H1 (cell line): ENCODE measurements around the gene RYK. TPM values are rescaled to one million over a fixed set of nuclear protein-coding genes. Genes with fewer than 3 reads are reported as not detected.

Source experiments
- CTCF ChIA-PET: fragments of 300-600 bp; sonication (Branson Sonifier 250); formaldehyde crosslinking; loops from one replicate; lab custom pipeline; 2021; ENCODE audit not compliant: partially characterized antibody; lab: Charles Lee
- POLR2A ChIA-PET: fragments of 300-600 bp; sonication (Branson Sonifier 250); formaldehyde crosslinking; loops from one replicate; lab custom pipeline; 2021; ENCODE audit warnings: inconsistent platforms; ENCODE audit not compliant: partially characterized antibody; lab: Charles Lee
- DNase-seq, 2 experiments: peaks; one replicate each; pipeline versions ENCODE4 v3.0.0 to v3.0.0-alpha.2; 2010 to 2022; ENCODE audit warnings: low spot score in 2 of 2, low read depth in 1 of 2, mixed read lengths in 1 of 2
- FAIRE-seq: peaks from 2 replicates; lab custom pipeline; 2011; peaks lifted over from hg19 to GRCh38; lab: Jason Lieb, UNC
- H2AFZ ChIP-seq: 2 replicates; pipeline ENCODE4 v1.8.1; 2012; ENCODE audit warnings: low read length, inconsistent platforms
- H2AK5ac ChIP-seq: 2 replicates; pipeline ENCODE4 v1.6.1; 2013; ENCODE audit warnings: low read depth, low read length
- H2BK120ac ChIP-seq: replicated peaks from 2 replicates; pipeline ENCODE3; 2013; ENCODE audit warnings: low read depth, low read length, inconsistent platforms
- H2BK12ac ChIP-seq: 2 replicates; pipeline ENCODE4 v1.6.1; 2013; ENCODE audit warnings: low read depth, low read length
- H2BK15ac ChIP-seq: 2 replicates; pipeline ENCODE4 v1.6.1; 2013; ENCODE audit warnings: low read length
- H2BK20ac ChIP-seq: 2 replicates; pipeline ENCODE4 v1.6.1; 2013; ENCODE audit warnings: low read length
- H2BK5ac ChIP-seq: 2 replicates; pipeline ENCODE4 v1.6.1; 2013; ENCODE audit warnings: low read depth, low read length
- H3K14ac ChIP-seq: 2 replicates; pipeline ENCODE4 v1.6.1; 2013; ENCODE audit warnings: inconsistent platforms; ENCODE audit not compliant: insufficient read length
- H3K18ac ChIP-seq: 2 replicates; pipeline ENCODE4 v1.6.1; 2013; ENCODE audit warnings: low read length; ENCODE audit errors: extremely low read depth
- H3K23ac ChIP-seq: 2 replicates; pipeline ENCODE4 v1.6.1; 2013; ENCODE audit warnings: inconsistent platforms; ENCODE audit not compliant: insufficient read length
- H3K23me2 ChIP-seq: 2 replicates; pipeline ENCODE4 v1.6.1; 2013; ENCODE audit warnings: low read depth, low read length
- H3K27ac ChIP-seq: 2 replicates; pipeline ENCODE4 v1.6.1; 2011; ENCODE audit warnings: low read depth, low read length, inconsistent platforms
- H3K27me3 ChIP-seq, 4 experiments: replicated peaks in 1 of 4; 1 replicate in 1 of 4; 2 replicates in 3 of 4; pipeline versions ENCODE4 v1.6.1 to v1.8.1; 2011 to 2013; ENCODE audit warnings: low read length in 3 of 4, mild to moderate bottlenecking in 3 of 4, inconsistent platforms in 2 of 4, mixed read lengths in 2 of 4, moderate library complexity in 1 of 4; ENCODE audit not compliant: control insufficient read depth in 3 of 4, insufficient read depth in 3 of 4; ENCODE audit errors: extremely low read depth in 1 of 4
- H3K36me3 ChIP-seq, 4 experiments: 2 replicates each; pipeline versions ENCODE4 v1.6.1 to v1.8.1; 2011 to 2013; ENCODE audit warnings: mild to moderate bottlenecking in 4 of 4, low read length in 3 of 4, moderate library complexity in 2 of 4, control low read depth in 1 of 4, inconsistent platforms in 1 of 4; ENCODE audit not compliant: insufficient read depth in 4 of 4, control insufficient read depth in 2 of 4
- H3K4ac ChIP-seq: replicated peaks from 2 replicates; pipeline ENCODE3; 2013; ENCODE audit warnings: low read length, low read depth, mixed read lengths, inconsistent platforms; ENCODE audit not compliant: insufficient read length
- H3K4me1 ChIP-seq, 4 experiments: replicated peaks in 1 of 4; 1 replicate in 1 of 4; 2 replicates in 3 of 4; pipeline versions ENCODE4 v1.6.1 to v1.8.1; 2011 to 2013; ENCODE audit warnings: low read length in 3 of 4, inconsistent platforms in 2 of 4, mixed read lengths in 1 of 4; ENCODE audit not compliant: insufficient read depth in 4 of 4, control insufficient read depth in 3 of 4
- H3K4me2 ChIP-seq, 2 experiments: 2 replicates each; pipeline versions ENCODE4 v1.6.1 to v1.8.1; 2011 to 2013; ENCODE audit warnings: low read depth in 2 of 2, low read length in 2 of 2, control low read depth in 1 of 2, inconsistent platforms in 1 of 2, mild to moderate bottlenecking in 1 of 2; ENCODE audit not compliant: insufficient read depth in 1 of 2
- H3K4me3 ChIP-seq, 4 experiments: fragments of 200-600, 300-600 bp in 1 of 4; sonication (generic), shearing (Covaris generic), sonication (Bioruptor Twin) in 1 of 4; 2 replicates each; pipeline versions ENCODE4 v1.5.1 to v1.8.1; 2011 to 2016; ENCODE audit warnings: low read length in 4 of 4, low read depth in 3 of 4, control low read depth in 2 of 4, inconsistent platforms in 2 of 4, mild to moderate bottlenecking in 2 of 4, mixed read lengths in 1 of 4, moderate library complexity in 1 of 4; ENCODE audit not compliant: insufficient read depth in 2 of 4; ENCODE audit errors: extremely low read depth in 1 of 4
- H3K56ac ChIP-seq: replicated peaks from 2 replicates; pipeline ENCODE3; 2013; ENCODE audit warnings: low read depth, mild to moderate bottlenecking, mixed read lengths, low read length, inconsistent platforms; ENCODE audit not compliant: insufficient read length
- H3K79me1 ChIP-seq: 2 replicates; pipeline ENCODE4 v1.6.1; 2013; ENCODE audit warnings: low read depth, low read length, control low read depth
- H3K79me2 ChIP-seq, 2 experiments: 2 replicates each; pipeline versions ENCODE4 v1.6.1 to v1.8.1; 2012 to 2013; ENCODE audit warnings: low read length in 2 of 2, mild to moderate bottlenecking in 2 of 2, inconsistent platforms in 1 of 2; ENCODE audit not compliant: insufficient read depth in 2 of 2, control insufficient read depth in 1 of 2
- H3K9ac ChIP-seq, 4 experiments: replicated peaks in 1 of 4; 1 replicate in 1 of 4; 2 replicates in 3 of 4; pipeline versions ENCODE4 v1.6.1 to v1.8.1; 2011 to 2013; ENCODE audit warnings: low read depth in 3 of 4, low read length in 3 of 4, control low read depth in 2 of 4, mild to moderate bottlenecking in 2 of 4, moderate library complexity in 2 of 4, inconsistent platforms in 1 of 4; ENCODE audit errors: extremely low read depth in 1 of 4
- H3K9me3 ChIP-seq, 2 experiments: 2 replicates each; pipeline versions ENCODE4 v1.6.1 to v1.8.1; 2012 to 2013; ENCODE audit warnings: mild to moderate bottlenecking in 2 of 2, moderate library complexity in 2 of 2, control low read depth in 1 of 2, inconsistent platforms in 1 of 2, low read depth in 1 of 2, low read length in 1 of 2, mixed read lengths in 1 of 2; ENCODE audit not compliant: insufficient read depth in 2 of 2
- H4K20me1 ChIP-seq, 2 experiments: replicated peaks in 1 of 2; 2 replicates each; pipeline versions ENCODE3 to v1.8.1; 2011 to 2013; ENCODE audit warnings: inconsistent platforms in 2 of 2, low read length in 2 of 2, mild to moderate bottlenecking in 1 of 2; ENCODE audit not compliant: insufficient read depth in 2 of 2, control insufficient read depth in 1 of 2
- H4K5ac ChIP-seq: 2 replicates; pipeline ENCODE4 v1.6.1; 2013; ENCODE audit warnings: low read length, low read depth, mixed read lengths, inconsistent platforms; ENCODE audit not compliant: insufficient read length
- H4K8ac ChIP-seq: 2 replicates; pipeline ENCODE4 v1.8.0; 2013; ENCODE audit warnings: mild to moderate bottlenecking, moderate library complexity, low read length, inconsistent platforms; ENCODE audit not compliant: insufficient read depth; ENCODE audit errors: extremely low read depth
- H4K91ac ChIP-seq: replicated peaks from 2 replicates; pipeline ENCODE3; 2013; ENCODE audit warnings: low read length, mixed read lengths, inconsistent platforms; ENCODE audit not compliant: insufficient read length
- BCL11A ChIP-seq, 2 experiments: IDR thresholded peaks; one replicate each; pipeline ENCODE4 v1.6.1; 2011; ENCODE audit warnings: low read depth in 2 of 2, low read length in 2 of 2, mild to moderate bottlenecking in 2 of 2
- JUND ChIP-seq: IDR thresholded peaks from 2 replicates; pipeline ENCODE4 v1.6.1; 2011; ENCODE audit warnings: mild to moderate bottlenecking, improper control_type of control experiment, low read length
- NRF1 ChIP-seq: IDR thresholded peaks from 2 replicates; pipeline ENCODE4 v1.6.1; 2011; ENCODE audit warnings: mild to moderate bottlenecking, low read depth, low read length, improper control_type of control experiment
- SAP30 ChIP-seq: fragments of 300-600 bp; sonication (generic); IDR thresholded peaks from 2 replicates; pipeline ENCODE4 v1.7.1; 2012; ENCODE audit warnings: low read length, moderate library complexity, mild to moderate bottlenecking, inconsistent platforms; ENCODE audit not compliant: insufficient read depth, insufficient replicate concordance
- SIN3A ChIP-seq, 2 experiments: IDR thresholded peaks in 1 of 2; conservative IDR thresholded peaks in 1 of 2; 2 replicates each; pipeline ENCODE4 v1.6.1; 2011 to 2012; ENCODE audit warnings: low read length in 2 of 2, improper control_type of control experiment in 1 of 2, low read depth in 1 of 2, mild to moderate bottlenecking in 1 of 2
- TAF1 ChIP-seq: IDR thresholded peaks from 2 replicates; pipeline ENCODE4 v1.6.1; 2011; ENCODE audit warnings: mild to moderate bottlenecking, low read depth, low read length
- TCF12 ChIP-seq: IDR thresholded peaks from 2 replicates; pipeline ENCODE4 v1.6.1; 2011; ENCODE audit warnings: low read depth, mild to moderate bottlenecking, low read length
- WGBS, 2 experiments: shearing (Covaris generic) in 1 of 2; methylation state at CpG; one replicate each; pipeline versions ENCODE4 v1.1.6 to v1.1.7; 2013 to 2015; ENCODE audit warnings: low lambda C conversion rate in 2 of 2, mixed read lengths in 2 of 2, inconsistent platforms in 1 of 2, low coverage in 1 of 2, missing lambda C conversion rate in 1 of 2; ENCODE audit not compliant: insufficient replicate concordance in 2 of 2, insufficient coverage in 1 of 2, insufficient read length in 1 of 2; ENCODE audit errors: extremely low coverage in 1 of 2, missing lambda C conversion rate in 1 of 2; 5-methylcytosine and 5-hydroxymethylcytosine counted together
- polyA plus RNA-seq, 7 experiments: library from polyadenylated mRNA; depleted of rRNA in 3 of 7; stranded (reverse) in 5 of 7; unstranded in 2 of 7; fragments of >200 nt in 5 of 7; fragments of 200-250 nt in 2 of 7; gene quantifications; 1 replicate in 5 of 7; 2 replicates in 1 of 7; 4 replicates in 1 of 7; pipeline versions ENCODE4 v1.2.1 to v1.2.3, GENCODE V29; 2011 to 2013; ENCODE audit warnings: missing spikeins in 2 of 7, mixed read lengths in 2 of 7
- total RNA-seq: library from RNA; stranded (reverse); fragmentation: NEBNext Ultra II Directional; extraction: Animal tissue kit (Norgen Biotek cat#: 25700); gene quantifications from 2 replicates; pipeline ENCODE4 v1.2.1, GENCODE V29; 2021
- TF ChIP-seq, protein P1 (sequence below): IDR thresholded peaks from 2 replicates; pipeline ENCODE4 v1.6.1; 2012; ENCODE audit warnings: inconsistent platforms
- TF ChIP-seq, protein P2 (sequence below): IDR thresholded peaks from 2 replicates; pipeline ENCODE4 v1.6.1; 2011; ENCODE audit warnings: low read length, improper control_type of control experiment

The RYK gene
- total and polyA plus RNA-seq, 2 of the 8 experiments (the other 6 are each of a cell fraction or from before 2014, with no cell fraction given): 30.5 to 63.8 TPM

DNA sequence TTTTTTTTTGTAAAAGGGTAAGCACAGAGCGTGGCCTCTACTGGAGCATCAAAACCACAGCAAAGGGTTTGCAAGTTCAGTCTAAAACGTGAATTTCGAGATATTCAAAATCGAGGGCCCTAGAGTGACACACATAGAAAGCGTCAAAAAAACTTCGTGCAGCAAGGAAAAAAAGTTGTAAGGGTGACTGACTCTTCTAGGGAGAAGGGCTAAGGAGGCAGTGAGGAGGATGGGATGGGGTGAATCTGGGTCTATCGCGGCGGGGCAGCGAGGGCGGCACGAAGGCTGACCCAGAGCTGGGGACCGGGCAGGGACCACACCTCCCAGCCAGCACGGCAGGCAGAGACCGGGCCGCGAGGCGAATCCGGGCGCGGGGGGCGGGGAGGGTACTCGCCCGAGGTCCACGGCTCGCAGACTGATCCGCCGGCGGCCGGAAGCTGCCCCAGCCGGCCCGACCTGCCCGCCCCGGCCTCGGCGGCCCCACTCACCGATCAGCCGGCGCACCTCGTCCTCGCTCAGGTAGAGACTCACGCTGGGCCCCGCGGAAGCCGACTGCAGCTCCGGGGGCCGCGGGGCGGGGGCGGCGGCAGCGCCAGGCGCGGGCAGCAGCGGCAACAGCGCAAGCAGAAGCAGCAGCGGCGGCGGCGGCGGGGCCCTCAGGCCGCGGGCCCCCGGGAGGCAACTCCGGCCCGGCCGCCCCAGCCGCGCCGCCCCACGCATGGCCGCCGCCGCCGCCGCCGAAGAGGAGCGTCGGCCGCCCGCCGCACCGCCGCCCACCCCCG is 533 bp downstream of the RYK start:
- peak overlapping the region; percentile 69; the same call in 1 of the 2 replicates for H3K27ac ChIP-seq
- no peak overlapping the region; the same call in 1 of the 2 replicates for H3K18ac ChIP-seq
- no peak overlapping the region for H2BK5ac ChIP-seq
- CTCF ChIA-PET: interaction anchor here (0.6 to 2.0 kb wide), 5 partner anchors 25 to 1315 kb away, joined by 3 to 6 read pairs (median 3); no protein-coding TSS in a partner anchor
- H2BK120ac ChIP-seq: no peak overlapping the region
- peak overlapping the region; percentile 91; the same call in 1 of the 2 replicates for H4K8ac ChIP-seq
- H4K91ac ChIP-seq: no peak overlapping the region
- H3K4me3 ChIP-seq: peak overlapping the region; percentile 75 to 87 (median 81)
- H3K4me1 ChIP-seq: peaks cover 5 to 26% (median 14%) of the 10 kb centered on the region in 4 experiments
- 0 out of 2 replicates have a peak overlapping the region, but pooled peaks have one; percentile 14 for H2BK12ac ChIP-seq
- H2AFZ ChIP-seq: no peak overlapping the region
- H2BK20ac ChIP-seq: no peak overlapping the region
- no peak overlapping the region for H3K23ac ChIP-seq
- no peak overlapping the region for H2AK5ac ChIP-seq
- no peaks in the 10 kb centered on the region for H3K27me3 ChIP-seq
- peak overlapping the region; percentile 81 to 89 for H3K4me2 ChIP-seq
- 1% methylated on average over 53 of the region's 85 CpGs; no CpG with 5 or more reads in 1 of the 2 experiments for WGBS, 2 experiments
- peak in 1 of 2 experiments; percentile 77 for DNase-seq
- no peak overlapping the region for H4K5ac ChIP-seq
- peaks cover 15 to 50% of the 10 kb centered on the region in 2 experiments for H3K79me2 ChIP-seq
- no peak overlapping the region for H3K4ac ChIP-seq
- no peak for FAIRE-seq
- peaks cover 2% of the 10 kb centered on the region; the same call in 1 of the 2 replicates for H3K79me1 ChIP-seq
- no peak overlapping the region for H2BK15ac ChIP-seq
- peaks cover 0 to 3% of the 10 kb centered on the region in 2 experiments for H4K20me1 ChIP-seq
- H3K23me2 ChIP-seq: peaks cover 3% of the 10 kb centered on the region
- H3K36me3 ChIP-seq: no peaks in the 10 kb centered on the region
- no peak overlapping the region for H3K14ac ChIP-seq
- H3K56ac ChIP-seq: no peak overlapping the region
- peak overlapping the region; percentile 63 to 94 (median 74) for H3K9ac ChIP-seq
- POLR2A ChIA-PET: interaction anchor here (0.7 to 2.3 kb wide), 13 partner anchors 9 to 418 kb away, joined by 3 to 17 read pairs (median 3); partner anchors contain the start of gene AMOTL2
- H3K9me3 ChIP-seq: no peaks in the 10 kb centered on the region
- TF ChIP-seq BCL11A (IDR thresholded peaks at IDR 0.05; ENCODE audit: low read depth in 2 of 2, low read length in 2 of 2) (no peak), SIN3A (conservative IDR thresholded peaks at IDR 0.05 in 1 of 2, IDR thresholded peaks at IDR 0.05 in 1 of 2; ENCODE audit: low read depth in 1 of 2, low read length in 2 of 2) (peak in 1 of 2 experiments; percentile 20; a peak in 1 of 4 replicates), NRF1 (no peak), TCF12 (no peak), SAP30 (no peak), JUND (no peak), TAF1 (no peak)
- TF ChIP-seq, protein P1, sequence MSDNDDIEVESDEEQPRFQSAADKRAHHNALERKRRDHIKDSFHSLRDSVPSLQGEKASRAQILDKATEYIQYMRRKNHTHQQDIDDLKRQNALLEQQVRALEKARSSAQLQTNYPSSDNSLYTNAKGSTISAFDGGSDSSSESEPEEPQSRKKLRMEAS: 0 out of 2 replicates have a peak, but pooled peaks have one; percentile 22
- TF ChIP-seq, protein P2, sequence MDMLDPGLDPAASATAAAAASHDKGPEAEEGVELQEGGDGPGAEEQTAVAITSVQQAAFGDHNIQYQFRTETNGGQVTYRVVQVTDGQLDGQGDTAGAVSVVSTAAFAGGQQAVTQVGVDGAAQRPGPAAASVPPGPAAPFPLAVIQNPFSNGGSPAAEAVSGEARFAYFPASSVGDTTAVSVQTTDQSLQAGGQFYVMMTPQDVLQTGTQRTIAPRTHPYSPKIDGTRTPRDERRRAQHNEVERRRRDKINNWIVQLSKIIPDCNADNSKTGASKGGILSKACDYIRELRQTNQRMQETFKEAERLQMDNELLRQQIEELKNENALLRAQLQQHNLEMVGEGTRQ: no peak
